Activated CD4-positive, alpha-beta T cell treated with anti-CD3 and anti-CD28 coated beads for 4 hours (primary cell): ENCODE measurements around the gene PTPN4.

Experiments
- DNase-seq, 2 donors: peaks; one replicate each; pipeline ENCODE4 v3.0.0-alpha.2; 2020

PTPN4 gene

GRCh38 chr2:119759451-119760236, at the start of gene PTPN4:
PTPN4 (plus strand) TSS chr2:119759922; CDS start chr2:119809854, 49,932 bp downstream.
- peak; percentile 93 to 95 for DNase-seq

- no peak for DNase-seq
Measured at GRCh38 chr2:119710281-119710680, 49.4 kb upstream of the PTPN4 start.

GRCh38 chr2:119711352-119711751, 48.4 kb upstream of the PTPN4 start:
- DNase-seq = no peak

GRCh38 chr2:119712571-119712970, 47.2 kb upstream of the PTPN4 start:
- no peak for DNase-seq

- no peak for DNase-seq
Measured at GRCh38 chr2:119713819-119714490, 45.8 kb upstream of the PTPN4 start.

- DNase-seq = no peak
Measured at GRCh38 chr2:119715409-119716283, 44.1 kb upstream of the PTPN4 start.

GRCh38 chr2:119716284-119716672, 43.4 kb upstream of the PTPN4 start:
- DNase-seq = no peak

- DNase-seq = no peak
Measured at GRCh38 chr2:119718501-119719260, 41.0 kb upstream of the PTPN4 start.

GRCh38 chr2:119719261-119719627, 40.5 kb upstream of the PTPN4 start:
- no peak for DNase-seq

GRCh38 chr2:119721043-119721442, 38.7 kb upstream of the PTPN4 start:
- no peak for DNase-seq

GRCh38 chr2:119721462-119721861, 38.3 kb upstream of the PTPN4 start:
- no peak for DNase-seq

- no peak for DNase-seq
Measured at GRCh38 chr2:119721904-119722303, 37.8 kb upstream of the PTPN4 start.

- DNase-seq = no peak
Measured at GRCh38 chr2:119723186-119723585, 36.5 kb upstream of the PTPN4 start.

GRCh38 chr2:119723784-119724467, 35.8 kb upstream of the PTPN4 start:
- DNase-seq = no peak

- no peak for DNase-seq
Measured at GRCh38 chr2:119724656-119725485, 34.9 kb upstream of the PTPN4 start.

- no peak for DNase-seq
Measured at GRCh38 chr2:119727493-119727892, 32.2 kb upstream of the PTPN4 start.

- no peak for DNase-seq
Measured at GRCh38 chr2:119728421-119728820, 31.3 kb upstream of the PTPN4 start.

- no peak for DNase-seq
Measured at GRCh38 chr2:119730671-119731177, 29.0 kb upstream of the PTPN4 start.

- no peak for DNase-seq
Measured at GRCh38 chr2:119731983-119732382, 27.7 kb upstream of the PTPN4 start.

GRCh38 chr2:119732601-119733164, 27.0 kb upstream of the PTPN4 start:
- DNase-seq = no peak

GRCh38 chr2:119734047-119734446, 25.7 kb upstream of the PTPN4 start:
- no peak for DNase-seq
